Esophagus squamous epithelium (tissue), 4 donors: ENCODE measurements around the gene IMMP2L.

Experiments used
- POLR2A ChIP-seq, 4 donors: fragments of 450-650 bp; IDR thresholded peaks; one replicate each; pipeline ENCODE4 v1.6.1; 2017; ENCODE audit warnings: antibody characterized with exemption in 4 of 4, mild to moderate bottlenecking in 4 of 4, moderate library complexity in 3 of 4
- TF ChIP-seq, protein P1 (sequence below), 6 experiments: fragments of 450-650 bp in 4 of 6; fragments of 200-600 bp in 2 of 6; sonication (generic) in 2 of 6; IDR thresholded peaks; one replicate each; pipeline ENCODE4 v1.5.1; 2016 to 2019; ENCODE audit warnings: antibody characterized with exemption in 6 of 6, mild to moderate bottlenecking in 4 of 6, moderate library complexity in 4 of 6

GRCh38 chr7:111374027-111374426 lies 188.3 kb downstream of the IMMP2L start:
- TF ChIP-seq, protein P1, sequence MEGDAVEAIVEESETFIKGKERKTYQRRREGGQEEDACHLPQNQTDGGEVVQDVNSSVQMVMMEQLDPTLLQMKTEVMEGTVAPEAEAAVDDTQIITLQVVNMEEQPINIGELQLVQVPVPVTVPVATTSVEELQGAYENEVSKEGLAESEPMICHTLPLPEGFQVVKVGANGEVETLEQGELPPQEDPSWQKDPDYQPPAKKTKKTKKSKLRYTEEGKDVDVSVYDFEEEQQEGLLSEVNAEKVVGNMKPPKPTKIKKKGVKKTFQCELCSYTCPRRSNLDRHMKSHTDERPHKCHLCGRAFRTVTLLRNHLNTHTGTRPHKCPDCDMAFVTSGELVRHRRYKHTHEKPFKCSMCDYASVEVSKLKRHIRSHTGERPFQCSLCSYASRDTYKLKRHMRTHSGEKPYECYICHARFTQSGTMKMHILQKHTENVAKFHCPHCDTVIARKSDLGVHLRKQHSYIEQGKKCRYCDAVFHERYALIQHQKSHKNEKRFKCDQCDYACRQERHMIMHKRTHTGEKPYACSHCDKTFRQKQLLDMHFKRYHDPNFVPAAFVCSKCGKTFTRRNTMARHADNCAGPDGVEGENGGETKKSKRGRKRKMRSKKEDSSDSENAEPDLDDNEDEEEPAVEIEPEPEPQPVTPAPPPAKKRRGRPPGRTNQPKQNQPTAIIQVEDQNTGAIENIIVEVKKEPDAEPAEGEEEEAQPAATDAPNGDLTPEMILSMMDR (IDR thresholded peaks at IDR 0.05) = no peak
- no peak for TF ChIP-seq POLR2A (IDR thresholded peaks at IDR 0.05)
